Measurements from ENCODE around the gene LRFN2. TPM values are rescaled to one million over a fixed set of nuclear protein-coding genes. Genes with fewer than 3 reads are reported as not detected.

The LRFN2 gene
- total RNA-seq, 1 experiment from 2014 or later, result not detected

DNA sequence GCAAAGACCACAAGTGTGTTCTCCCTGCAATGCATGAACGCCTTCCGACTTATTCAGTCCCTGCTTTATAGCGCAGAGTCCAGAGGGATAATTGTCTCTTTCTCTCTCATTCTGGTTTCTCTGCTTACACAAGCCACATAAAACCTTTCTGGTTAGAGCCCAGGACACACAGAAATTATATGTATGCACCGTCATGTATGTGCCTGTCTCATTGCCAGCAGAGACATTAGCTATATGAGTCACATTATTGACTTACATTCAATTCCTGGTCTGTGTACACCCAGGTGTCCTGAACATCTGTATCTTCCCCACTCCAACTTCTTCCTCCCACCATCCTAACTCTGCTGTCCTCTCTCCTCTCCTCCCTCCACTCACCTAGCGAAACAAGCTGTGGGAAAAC lies 44.0 kb downstream of the LRFN2 start:
- no peak for DNase-seq
- Mint-ChIP-seq H3K4me1 (ENCODE audit: low read depth, unreplicated experiment) (no peaks in the 10 kb centered on the region), H3K4me3 (ENCODE audit: unreplicated experiment) (no peak overlapping the region), H3K27ac (ENCODE audit: unreplicated experiment) (no peak overlapping the region), H3K36me3 (ENCODE audit: insufficient read depth, unreplicated experiment) (no peaks in the 10 kb centered on the region), H3K9me3 (ENCODE audit: unreplicated experiment) (no peaks in the 10 kb centered on the region), H3K27me3 (ENCODE audit: insufficient read depth, unreplicated experiment) (peaks cover 18% of the 10 kb centered on the region)
- Histone ChIP-seq H3K4me3 (ENCODE audit: low read depth, low read length) (no peak overlapping the region), H3K4me1 (no peaks in the 10 kb centered on the region), H3K36me3 (ENCODE audit: control insufficient read depth, insufficient read depth, low read length) (no peaks in the 10 kb centered on the region), H3K27me3 (replicated peaks; ENCODE audit: control insufficient read depth, insufficient read depth, low read length) (no peaks in the 10 kb centered on the region; the same call in 1 of the 2 replicates), H3K9me3 (no peaks in the 10 kb centered on the region)
- intact Hi-C loops (cut with micrococcal nuclease; ENCODE audit: unreplicated experiment), result no loop called here
- POLR2A ChIA-PET, result no interaction called here
- CTCF ChIA-PET, result no interaction called here
- BruUV-seq (replicated peaks), result no TSS peak
- TF ChIP-seq, protein P1, sequence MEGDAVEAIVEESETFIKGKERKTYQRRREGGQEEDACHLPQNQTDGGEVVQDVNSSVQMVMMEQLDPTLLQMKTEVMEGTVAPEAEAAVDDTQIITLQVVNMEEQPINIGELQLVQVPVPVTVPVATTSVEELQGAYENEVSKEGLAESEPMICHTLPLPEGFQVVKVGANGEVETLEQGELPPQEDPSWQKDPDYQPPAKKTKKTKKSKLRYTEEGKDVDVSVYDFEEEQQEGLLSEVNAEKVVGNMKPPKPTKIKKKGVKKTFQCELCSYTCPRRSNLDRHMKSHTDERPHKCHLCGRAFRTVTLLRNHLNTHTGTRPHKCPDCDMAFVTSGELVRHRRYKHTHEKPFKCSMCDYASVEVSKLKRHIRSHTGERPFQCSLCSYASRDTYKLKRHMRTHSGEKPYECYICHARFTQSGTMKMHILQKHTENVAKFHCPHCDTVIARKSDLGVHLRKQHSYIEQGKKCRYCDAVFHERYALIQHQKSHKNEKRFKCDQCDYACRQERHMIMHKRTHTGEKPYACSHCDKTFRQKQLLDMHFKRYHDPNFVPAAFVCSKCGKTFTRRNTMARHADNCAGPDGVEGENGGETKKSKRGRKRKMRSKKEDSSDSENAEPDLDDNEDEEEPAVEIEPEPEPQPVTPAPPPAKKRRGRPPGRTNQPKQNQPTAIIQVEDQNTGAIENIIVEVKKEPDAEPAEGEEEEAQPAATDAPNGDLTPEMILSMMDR (IDR thresholded peaks at IDR 0.05; ENCODE audit: insufficient read depth in 1 of 2, low read depth in 1 of 2, low read length in 1 of 2, severe bottlenecking in 1 of 2, unreplicated experiment in 1 of 2), result no peak

DNA sequence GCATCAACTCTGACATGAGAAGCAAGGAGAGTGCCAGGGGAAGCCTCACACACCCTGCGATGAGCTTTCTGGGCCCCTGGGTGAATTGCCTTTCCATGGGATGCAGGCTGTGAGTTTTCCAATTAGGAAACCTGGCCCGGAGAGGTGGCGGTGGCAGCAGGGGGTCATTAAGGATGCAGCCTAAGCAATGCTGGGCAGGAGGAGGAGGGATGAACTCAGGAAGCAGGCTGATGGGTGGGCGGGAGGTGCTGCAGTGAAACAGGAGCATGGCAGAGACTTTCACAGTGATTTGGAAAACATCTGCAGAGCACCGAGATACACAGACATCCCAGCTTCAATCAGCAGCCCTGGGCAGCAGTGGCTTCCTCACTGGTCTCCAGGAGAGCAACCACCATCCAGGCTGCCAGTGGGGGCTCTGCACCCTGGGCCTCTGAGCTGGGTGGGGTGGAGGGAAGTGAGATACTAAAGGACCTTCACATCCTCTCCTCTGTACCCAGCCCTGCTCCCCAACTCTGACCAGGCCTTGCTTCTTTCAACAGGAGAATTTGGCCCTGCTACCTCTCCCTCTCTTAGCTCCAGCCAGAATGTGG lies 44.9 kb downstream of the LRFN2 start:
- Mint-ChIP-seq H3K27ac (ENCODE audit: unreplicated experiment) (no peak overlapping the region), H3K4me3 (ENCODE audit: unreplicated experiment) (no peak overlapping the region), H3K4me1 (ENCODE audit: low read depth, unreplicated experiment) (no peaks in the 10 kb centered on the region), H3K9me3 (ENCODE audit: unreplicated experiment) (no peaks in the 10 kb centered on the region), H3K36me3 (ENCODE audit: insufficient read depth, unreplicated experiment) (no peaks in the 10 kb centered on the region), H3K27me3 (ENCODE audit: insufficient read depth, unreplicated experiment) (peaks cover 15% of the 10 kb centered on the region)
- Histone ChIP-seq H3K36me3 (ENCODE audit: control insufficient read depth, insufficient read depth, low read length) (no peaks in the 10 kb centered on the region), H3K27me3 (replicated peaks; ENCODE audit: control insufficient read depth, insufficient read depth, low read length) (no peaks in the 10 kb centered on the region; the same call in 1 of the 2 replicates), H3K4me1 (no peaks in the 10 kb centered on the region), H3K4me3 (ENCODE audit: low read depth, low read length) (no peak overlapping the region), H3K9me3 (no peaks in the 10 kb centered on the region)
- ChIA-PET CTCF (no interaction called here), POLR2A (no interaction called here)
- TF ChIP-seq, protein P1 (IDR thresholded peaks at IDR 0.05; ENCODE audit: insufficient read depth in 1 of 2, low read depth in 1 of 2, low read length in 1 of 2, severe bottlenecking in 1 of 2, unreplicated experiment in 1 of 2), result no peak
- no TSS peak for BruUV-seq (replicated peaks)
- intact Hi-C loops (cut with micrococcal nuclease; ENCODE audit: unreplicated experiment), result no loop called here
- no peak for DNase-seq

DNA sequence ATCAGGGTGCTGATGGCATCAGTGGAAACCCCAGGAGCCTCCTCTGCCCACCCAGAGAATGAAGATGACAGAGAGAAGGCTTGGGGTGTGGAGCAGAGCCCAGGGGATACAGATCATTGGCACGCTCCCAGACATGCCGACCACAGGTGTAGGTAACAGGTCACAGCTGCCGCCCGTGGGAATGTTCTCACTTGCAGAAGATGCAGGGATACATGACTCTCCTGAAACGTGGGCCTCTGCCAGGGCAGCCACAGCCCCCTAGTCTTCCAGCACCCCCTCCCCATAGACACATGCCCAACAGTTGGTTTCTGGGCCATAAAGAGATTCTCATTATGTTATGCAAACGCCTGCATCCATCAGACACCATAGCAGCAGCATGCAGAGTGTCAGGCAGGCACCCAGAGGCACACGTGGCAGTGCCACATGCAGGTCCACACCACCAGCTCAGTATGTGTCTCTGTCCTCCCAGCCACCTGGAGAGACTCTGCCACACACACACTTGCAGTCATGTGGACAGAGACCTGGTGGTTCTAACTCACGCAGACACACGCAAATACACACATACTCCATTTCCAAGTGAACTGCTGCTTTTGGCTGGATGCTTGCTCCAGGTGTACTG lies 45.5 kb downstream of the LRFN2 start:
- POLR2A ChIA-PET, result no interaction called here

More for the DNA sequence above, 45.5 kb downstream of the LRFN2 start:
- no peaks in the 10 kb centered on the region for H3K4me1 Mint-ChIP-seq (ENCODE audit: low read depth, unreplicated experiment)
- H3K4me3 Mint-ChIP-seq (ENCODE audit: unreplicated experiment), result no peak overlapping the region
- no peaks in the 10 kb centered on the region for H3K9me3 ChIP-seq
- H3K4me1 ChIP-seq, result no peaks in the 10 kb centered on the region
- H3K27me3 ChIP-seq (replicated peaks; ENCODE audit: control insufficient read depth, insufficient read depth, low read length), result no peaks in the 10 kb centered on the region; the same call in 1 of the 2 replicates
- TF ChIP-seq, protein P1 (IDR thresholded peaks at IDR 0.05; ENCODE audit: insufficient read depth in 1 of 2, low read depth in 1 of 2, low read length in 1 of 2, severe bottlenecking in 1 of 2, unreplicated experiment in 1 of 2), result no peak
- CTCF ChIA-PET, result no interaction called here
- H3K36me3 ChIP-seq (ENCODE audit: control insufficient read depth, insufficient read depth, low read length), result no peaks in the 10 kb centered on the region
- no peak overlapping the region for H3K27ac Mint-ChIP-seq (ENCODE audit: unreplicated experiment)
- intact Hi-C loops (cut with micrococcal nuclease; ENCODE audit: unreplicated experiment), result no loop called here
- H3K27me3 Mint-ChIP-seq (ENCODE audit: insufficient read depth, unreplicated experiment), result peaks cover 15% of the 10 kb centered on the region
- no TSS peak for BruUV-seq (replicated peaks)
- DNase-seq, result no peak
- no peaks in the 10 kb centered on the region for H3K36me3 Mint-ChIP-seq (ENCODE audit: insufficient read depth, unreplicated experiment)
- H3K4me3 ChIP-seq (ENCODE audit: low read depth, low read length), result no peak overlapping the region
- no peaks in the 10 kb centered on the region for H3K9me3 Mint-ChIP-seq (ENCODE audit: unreplicated experiment)

Measured in Caco-2 (cell line).